ENCODE results near the gene LRCOL1. TPM values are rescaled to one million over a fixed set of nuclear protein-coding genes. Genes with fewer than 3 reads are reported as not detected.
A peak's percentile ranks its signal among the peaks of the same experiment; 100 is the strongest.

The LRCOL1 gene
- total RNA-seq, 1 experiment from 2014 or later = not detected

DNA sequence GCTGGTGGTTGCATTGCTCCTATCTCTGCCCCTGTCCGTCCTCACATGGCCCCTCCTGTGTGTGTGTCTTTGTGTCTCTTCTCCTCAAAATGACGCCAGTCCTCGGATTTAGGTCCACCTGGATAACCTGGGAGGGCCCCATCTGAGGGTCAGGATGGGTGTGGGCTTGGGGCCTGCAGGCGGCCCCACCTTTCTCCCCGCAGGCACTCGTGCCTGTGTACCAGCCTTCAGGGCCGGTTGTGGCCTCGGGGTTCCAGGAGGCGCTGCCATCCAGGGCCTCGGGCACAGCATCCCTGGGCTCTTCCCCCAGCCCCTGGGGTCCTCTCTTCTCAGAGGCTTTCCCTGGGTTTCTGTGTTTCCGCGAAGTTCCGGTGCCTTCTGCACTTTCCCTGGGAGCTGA lies 54.7 kb downstream of the LRCOL1 start:
- Histone ChIP-seq H2AFZ (ENCODE audit: low read length) (no peak overlapping the region), H3K79me2 (ENCODE audit: low read length) (no peaks in the 10 kb centered on the region), H3K4me2 (ENCODE audit: low read depth, low read length, poor library complexity, severe bottlenecking) (no peak overlapping the region), H3K9me2 (replicated peaks; ENCODE audit: insufficient read depth, low read length) (no peaks in the 10 kb centered on the region), H3K4me3 (ENCODE audit: low read length) (no peak overlapping the region), H3K27ac (ENCODE audit: low read length) (no peak overlapping the region), H3K4me1 (ENCODE audit: low read length) (no peaks in the 10 kb centered on the region), H3K9ac (ENCODE audit: low read length) (no peak overlapping the region), H3K36me3 (ENCODE audit: insufficient read depth, low read length) (no peaks in the 10 kb centered on the region), H3K9me3 (ENCODE audit: low read length) (no peaks in the 10 kb centered on the region), H4K20me1 (ENCODE audit: insufficient read depth, low read depth, low read length) (no peaks in the 10 kb centered on the region), H3K27me3 (ENCODE audit: low read length) (no peaks in the 10 kb centered on the region)
- no peak for DNase-seq

DNA sequence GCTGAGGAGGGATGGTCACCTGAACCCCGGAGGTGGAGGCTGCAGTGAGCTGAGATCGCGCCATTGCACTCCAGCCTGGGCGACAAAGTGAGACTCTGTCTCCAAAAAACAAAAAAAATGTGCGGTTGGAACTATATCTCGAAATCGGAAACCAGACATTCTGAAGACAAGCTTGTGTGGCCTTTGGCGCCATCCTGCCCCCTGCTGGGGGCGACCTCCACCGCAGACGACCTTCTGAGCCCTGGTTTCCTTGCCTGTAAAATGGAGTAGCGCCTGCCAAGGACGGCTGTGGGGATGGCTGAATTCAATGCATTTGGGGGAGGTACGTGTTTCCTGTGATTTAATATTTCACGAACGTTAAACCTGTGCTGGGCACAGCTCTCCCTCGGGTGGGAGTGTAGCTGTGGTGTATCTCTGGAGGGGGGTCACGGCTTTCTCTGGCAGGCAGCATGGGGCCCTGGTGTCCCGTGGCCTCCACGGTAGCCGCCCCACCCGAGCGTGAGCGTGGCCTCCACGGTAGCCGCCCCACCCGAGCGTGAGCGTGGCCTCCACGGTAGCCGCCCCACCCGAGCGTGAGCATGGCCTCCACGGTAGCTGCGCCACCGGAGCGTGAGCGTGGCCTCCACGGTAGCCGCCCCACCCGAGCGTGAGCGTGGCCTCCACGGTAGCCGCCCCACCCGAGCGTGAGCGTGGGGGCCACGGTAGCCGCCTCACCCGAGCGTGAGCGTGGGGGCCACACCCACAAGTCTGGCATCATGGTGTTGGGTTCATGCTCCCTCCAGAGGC lies 55.3 kb downstream of the LRCOL1 start:
- Histone ChIP-seq H2AFZ (ENCODE audit: low read length) (no peak overlapping the region), H3K4me1 (ENCODE audit: low read length) (no peaks in the 10 kb centered on the region), H3K79me2 (ENCODE audit: low read length) (no peaks in the 10 kb centered on the region), H3K4me2 (ENCODE audit: low read depth, low read length, poor library complexity, severe bottlenecking) (no peak overlapping the region), H3K27me3 (ENCODE audit: low read length) (no peaks in the 10 kb centered on the region), H3K36me3 (ENCODE audit: insufficient read depth, low read length) (no peaks in the 10 kb centered on the region), H3K27ac (ENCODE audit: low read length) (no peak overlapping the region), H3K9me3 (ENCODE audit: low read length) (no peaks in the 10 kb centered on the region), H4K20me1 (ENCODE audit: insufficient read depth, low read depth, low read length) (no peaks in the 10 kb centered on the region), H3K4me3 (ENCODE audit: low read length) (no peak overlapping the region), H3K9me2 (replicated peaks; ENCODE audit: insufficient read depth, low read length) (no peaks in the 10 kb centered on the region), H3K9ac (ENCODE audit: low read length) (no peak overlapping the region)
- peak; percentile 51 for DNase-seq

Small RNAs within 50 kb of the gene (small RNA-seq; reads per million reads assigned to genes)
- not detected for gene MIR6763

Other genes starting within 250 kb of the LRCOL1 start
- 4.0 and 4.1 TPM in 2 replicates for gene FBRSL1, start 120.4 kb downstream of the LRCOL1 start, total RNA-seq (2014; rRNA removed; shearing (Covaris generic); ENCODE audit: low replicate concordance)
- gene P2RX2, start 8.2 kb upstream of the LRCOL1 start, total RNA-seq (2014; rRNA removed; shearing (Covaris generic); ENCODE audit: low replicate concordance) = not detected in 2 replicates
- gene POLE, start 76.8 kb upstream of the LRCOL1 start, total RNA-seq (2014; rRNA removed; shearing (Covaris generic); ENCODE audit: low replicate concordance) = 37.9 and 49.5 TPM in 2 replicates
- 33.2 and 35.5 TPM in 2 replicates for gene PXMP2, start 77.0 kb upstream of the LRCOL1 start, total RNA-seq (2014; rRNA removed; shearing (Covaris generic); ENCODE audit: low replicate concordance)
- 42.5 and 63.2 TPM in 2 replicates for gene PGAM5, start 100.3 kb upstream of the LRCOL1 start, total RNA-seq (2014; rRNA removed; shearing (Covaris generic); ENCODE audit: low replicate concordance)
- 42.7 and 47.9 TPM in 2 replicates for gene ANKLE2, start 151.2 kb upstream of the LRCOL1 start, total RNA-seq (2014; rRNA removed; shearing (Covaris generic); ENCODE audit: low replicate concordance)
- 14.9 and 32.7 TPM in 2 replicates for gene GOLGA3, start 218.3 kb upstream of the LRCOL1 start, total RNA-seq (2014; rRNA removed; shearing (Covaris generic); ENCODE audit: low replicate concordance)

Data from Karpas-422 (cell line).